Endometrial microvascular endothelial cells (primary cell): ENCODE data around the gene DCAF17. TPM values are rescaled to one million over a fixed set of nuclear protein-coding genes. Genes with fewer than 3 reads are reported as not detected.
"Not testable (repeated sequence)": the region's sequence is repeated elsewhere in the genome, so short reads cannot be mapped to it uniquely, and the experiment has no call there.

ENCODE experiments used
- in situ Hi-C: cut with HindIII; loops from 2 replicates; pipeline ENCODE4 v1.10.0; 2017; ENCODE audit warnings: low sequenced_read_pairs, low pct_unique_long_range_greater_than_20kb; ENCODE audit errors: inconsistent ontology term
- total RNA-seq: library from RNA; depleted of rRNA; stranded (reverse); fragments of >200 nt; gene quantifications from one replicate; pipeline ENCODE4 v1.2.3, GENCODE V29; 2015; ENCODE audit errors: inconsistent ontology term

DCAF17 gene
- total RNA-seq, 1 donor from 2014 or later, result 18.7 TPM

DNA sequence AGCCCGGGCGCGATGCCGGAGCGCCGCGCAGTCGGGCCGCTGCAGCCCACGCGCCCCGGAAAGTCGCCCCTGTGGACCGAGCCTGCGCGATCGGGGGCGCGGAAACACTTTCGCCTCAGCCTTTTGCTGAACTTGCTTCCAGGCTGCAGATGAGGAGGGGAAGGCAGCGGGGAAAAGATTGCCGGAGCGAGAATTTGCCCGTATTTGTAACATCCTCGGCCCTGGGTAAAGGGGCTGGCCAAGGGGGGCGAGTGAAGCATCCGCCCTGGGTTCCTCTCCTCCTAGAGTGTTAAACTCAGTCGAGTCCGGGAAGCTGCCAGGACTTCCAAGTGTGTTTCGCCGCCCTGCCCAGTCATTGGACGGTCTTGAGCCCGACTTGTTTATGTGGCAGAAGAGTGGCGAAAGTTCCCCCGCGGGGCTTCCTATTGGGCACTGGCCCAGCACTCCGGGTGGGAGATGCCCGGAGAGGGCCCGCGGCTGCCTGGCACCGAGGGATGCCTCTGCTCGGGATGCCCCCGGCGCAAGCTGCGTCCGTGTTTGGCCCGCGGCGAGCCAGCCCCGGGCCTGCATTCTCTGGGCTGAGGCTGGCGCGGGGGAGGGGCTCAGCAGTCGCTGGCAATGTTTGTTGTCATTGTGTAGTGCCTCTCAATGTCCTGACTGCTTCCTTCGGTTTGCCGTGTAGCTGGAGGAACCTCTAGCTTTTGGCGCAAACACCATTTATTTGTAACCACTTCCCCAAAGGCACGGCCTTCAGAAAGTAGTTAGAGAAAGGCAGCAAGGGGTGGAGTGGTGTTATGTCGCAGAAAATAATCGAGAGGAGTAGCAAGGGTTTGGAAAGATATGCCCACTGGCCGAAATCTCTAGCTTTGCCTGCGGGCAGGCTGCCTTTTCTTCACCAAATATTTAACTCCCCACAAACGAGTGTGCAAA lies 89.3 kb downstream of the DCAF17 start:
- in situ Hi-C loops, result no loop called here

DNA sequence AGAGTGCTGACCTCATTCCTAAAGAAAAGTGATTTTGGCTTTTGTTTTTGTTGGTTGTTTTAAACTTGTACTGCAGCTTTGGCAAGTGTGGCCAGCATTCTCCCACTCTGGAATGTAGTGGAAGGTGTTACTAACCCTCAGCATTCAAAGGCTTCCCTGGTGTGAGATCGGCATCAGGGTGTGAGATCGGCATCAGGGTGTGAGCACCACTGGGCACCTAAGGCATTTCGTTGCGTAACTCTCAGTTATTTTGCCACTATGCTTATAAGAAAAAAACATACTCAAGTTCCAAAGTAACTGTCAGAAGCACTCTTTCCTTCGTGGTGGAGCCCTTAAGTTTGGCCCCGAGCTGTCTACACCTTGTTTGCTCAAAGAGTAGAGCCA lies 90.0 kb downstream of the DCAF17 start:
- in situ Hi-C loops, result no loop called here

DNA sequence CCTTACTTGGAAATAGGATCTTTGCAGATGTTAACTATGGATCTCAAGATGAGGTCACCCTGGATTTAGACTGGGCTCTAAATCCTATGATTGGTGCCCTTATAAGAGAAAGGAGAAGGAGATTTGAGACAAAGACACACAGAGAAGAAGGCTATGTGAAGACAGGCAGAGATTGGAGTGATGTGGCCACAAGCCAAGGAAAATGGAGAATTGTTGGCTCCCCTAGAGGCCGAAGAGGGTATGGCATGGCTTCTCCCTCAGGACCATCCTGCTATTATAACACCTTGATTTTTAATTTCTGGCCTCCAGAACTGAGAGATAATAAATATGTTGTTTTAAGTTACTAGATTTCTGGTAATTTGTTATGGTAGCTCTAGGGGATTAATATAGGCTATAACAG lies 95.9 kb downstream of the DCAF17 start:
- in situ Hi-C loops, result no loop called here

DNA sequence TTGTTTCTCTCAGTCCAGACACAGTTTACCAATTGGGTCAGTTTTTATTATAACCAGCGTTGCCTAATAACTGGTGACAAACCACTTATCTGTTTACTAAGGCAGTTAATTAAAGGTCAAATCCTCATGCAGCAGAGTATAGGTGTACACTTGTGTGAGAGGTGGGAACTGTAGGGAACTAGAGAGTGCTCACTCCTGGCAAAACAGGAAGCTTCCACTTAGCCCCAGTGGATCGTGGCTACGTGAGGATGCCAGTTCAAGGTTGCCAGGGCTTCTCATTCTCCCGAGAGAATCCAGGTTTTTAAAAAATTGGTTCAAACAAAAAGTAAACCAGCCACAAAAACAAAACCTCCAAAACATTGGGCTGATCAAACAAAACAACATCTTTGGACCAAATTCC lies 96.4 kb downstream of the DCAF17 start:
- in situ Hi-C loops, result no loop called here

DNA sequence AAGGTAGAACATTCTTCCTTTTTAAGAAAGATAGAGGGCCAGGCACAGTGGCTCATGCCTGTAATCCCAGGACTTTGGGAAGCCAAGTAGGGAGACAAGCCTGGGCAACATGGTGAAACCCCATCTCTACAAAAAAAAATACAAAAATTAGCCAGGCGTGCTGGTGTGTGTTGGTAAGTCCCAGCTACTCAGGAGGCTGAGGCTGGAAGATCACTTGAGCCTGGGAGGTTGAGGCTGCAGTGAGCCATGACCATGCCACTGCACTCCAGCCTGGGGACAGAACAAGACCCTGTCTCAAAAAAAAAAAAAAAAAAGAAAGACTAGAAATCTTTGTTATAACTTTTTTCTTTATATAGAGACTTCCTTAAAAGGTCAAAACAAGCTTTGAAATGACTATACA lies 96.8 kb downstream of the DCAF17 start:
- in situ Hi-C loops, result not testable (repeated sequence)

DNA sequence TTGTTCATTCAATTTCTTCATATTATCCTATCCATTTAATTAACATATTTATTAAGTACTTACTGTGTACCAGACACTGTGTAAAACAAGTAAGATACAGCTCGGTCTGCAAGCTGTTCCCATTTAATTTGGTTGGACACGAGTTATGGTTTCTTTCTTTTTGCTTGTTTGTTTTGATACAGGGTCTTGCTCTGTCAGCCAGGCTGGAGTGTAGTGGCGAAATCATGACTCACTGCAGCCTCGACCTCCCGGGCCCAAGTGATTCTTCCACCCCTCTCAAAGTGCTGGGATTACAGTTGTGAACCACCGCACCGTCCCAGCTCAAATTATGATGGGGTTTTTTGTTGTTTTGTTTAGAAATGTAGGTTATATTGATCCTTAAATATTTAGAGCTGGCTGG lies 97.3 kb downstream of the DCAF17 start:
- in situ Hi-C loops, result no loop called here

DNA sequence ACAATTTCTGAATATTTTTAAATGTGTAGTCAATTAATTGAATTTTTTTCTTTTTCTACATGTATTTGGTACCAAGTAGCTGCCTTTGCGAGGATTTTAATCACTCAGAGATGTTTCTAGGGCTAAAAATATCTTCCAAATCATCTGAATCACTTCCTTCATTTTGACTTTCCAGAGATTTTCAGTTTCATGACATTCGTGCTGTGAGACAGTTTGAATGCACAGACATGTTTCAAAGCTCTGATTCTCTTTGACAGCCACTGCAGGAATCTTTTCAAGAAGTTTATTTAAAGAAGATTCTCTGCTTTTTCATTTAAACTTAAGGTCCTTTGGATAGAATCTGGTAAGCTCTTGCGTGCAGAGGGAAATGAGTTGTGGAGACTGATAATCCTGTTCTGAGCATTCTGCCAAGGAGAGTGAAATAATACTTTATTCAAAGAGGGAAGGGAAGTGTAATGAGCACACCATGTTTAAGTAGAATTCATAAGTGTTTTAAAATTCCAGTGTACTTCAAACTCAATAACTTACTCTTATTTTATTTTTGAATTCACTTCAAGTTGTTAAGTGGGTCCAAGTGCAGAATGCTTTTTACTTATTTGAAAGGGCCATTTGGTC lies 97.9 kb downstream of the DCAF17 start:
- in situ Hi-C loops, result no loop called here

DNA sequence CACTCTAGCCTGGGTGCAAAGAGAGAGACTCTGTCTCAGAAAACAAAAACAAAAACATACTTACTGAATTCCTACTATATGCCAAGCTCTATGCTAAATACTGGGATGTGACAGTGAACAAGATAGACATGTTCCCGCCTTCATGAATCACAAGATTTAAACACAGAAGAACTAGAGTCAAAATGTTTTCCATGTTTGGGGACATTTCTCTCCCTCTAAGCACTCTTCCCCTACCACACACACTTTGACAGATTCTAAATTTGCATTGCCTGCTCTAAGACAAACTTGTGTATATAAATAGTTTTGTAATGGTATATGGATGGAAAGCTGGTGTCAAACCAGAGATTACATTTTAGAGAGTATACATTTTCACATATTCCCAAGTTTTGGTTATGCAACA lies 99.3 kb downstream of the DCAF17 start:
- in situ Hi-C loops, result no loop called here

Other genes starting within 250 kb of the DCAF17 start
- 72.4 TPM for gene METTL8, start 236 bp upstream of the DCAF17 start, total RNA-seq
- 12.7 TPM for gene CYBRD1, start 88.2 kb downstream of the DCAF17 start, total RNA-seq